Stimulated activated CD4-positive, alpha-beta T cell treated with anti-CD3 and anti-CD28 coated beads, Interleukin-2, amount 100 ng/mL, for 4 hours (primary cell): Measurements from ENCODE around the gene SKAP1.
"Not testable (repeated sequence)": the region's sequence is repeated elsewhere in the genome, so short reads cannot be mapped to it uniquely, and the experiment has no call there.

ENCODE experiments used
- DNase-seq: peaks from one replicate; pipeline ENCODE4 v3.0.0-alpha.2; 2020; ENCODE audit warnings: low read depth

The SKAP1 gene

GRCh38 chr17:48282303-48282702, 147.7 kb downstream of the SKAP1 start:
- no peak for DNase-seq

DNA sequence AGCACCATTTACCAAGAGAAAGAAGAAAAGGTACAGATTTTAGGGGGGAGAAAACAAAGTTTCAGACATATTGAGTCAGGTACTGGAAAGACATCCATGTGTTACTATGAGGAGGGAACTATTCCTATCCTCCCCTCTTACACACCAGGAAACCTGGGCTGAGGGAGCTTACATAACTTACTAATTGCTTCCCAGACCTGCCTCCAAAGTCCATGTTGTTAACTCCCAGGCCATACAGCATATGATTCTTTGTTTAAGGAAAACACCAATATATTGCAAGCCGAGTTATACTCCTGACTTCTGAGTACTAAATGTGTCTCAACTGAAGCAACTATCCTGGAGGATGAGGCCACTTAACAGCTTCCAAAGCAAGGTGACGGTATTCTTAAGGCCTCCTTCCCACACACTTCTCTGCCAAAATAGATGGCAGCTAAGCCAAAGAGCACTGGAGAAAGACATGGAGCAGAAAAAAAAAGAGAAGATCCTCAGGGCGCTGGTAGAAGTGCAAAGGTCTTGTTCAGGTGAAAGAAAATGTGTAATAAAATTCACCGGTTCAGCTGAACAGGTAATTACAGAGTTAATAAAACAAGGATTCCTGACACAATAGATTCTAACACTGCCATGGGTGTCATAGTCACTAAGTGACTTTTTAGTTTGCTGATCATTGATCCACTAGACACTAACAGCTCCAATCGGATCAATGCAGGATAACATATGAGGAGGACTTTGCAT, 151.1 kb downstream of the SKAP1 start:
- no peak for DNase-seq

- no peak for DNase-seq
Observed at GRCh38 chr17:48276776-48277175, 153.2 kb downstream of the SKAP1 start.

DNA sequence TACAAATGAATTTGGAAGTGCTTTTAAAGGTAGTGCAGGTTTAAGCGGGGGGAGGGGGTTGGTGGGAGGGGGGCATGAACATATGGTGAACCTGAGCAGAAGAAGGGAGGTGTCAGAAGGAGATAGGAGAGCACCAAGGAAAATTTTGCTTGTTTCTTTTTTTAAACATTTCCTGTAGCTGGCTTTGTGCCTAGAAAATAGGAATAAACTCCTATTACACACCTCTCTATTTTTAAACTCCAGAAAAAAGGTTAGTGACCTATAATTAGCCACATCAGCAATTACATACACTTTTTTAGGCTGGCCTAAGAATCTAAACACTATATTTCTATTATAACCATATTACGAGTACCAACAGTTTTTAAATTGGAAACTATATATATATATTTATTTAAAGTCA, 159.1 kb downstream of the SKAP1 start:
- DNase-seq, result no peak

DNA sequence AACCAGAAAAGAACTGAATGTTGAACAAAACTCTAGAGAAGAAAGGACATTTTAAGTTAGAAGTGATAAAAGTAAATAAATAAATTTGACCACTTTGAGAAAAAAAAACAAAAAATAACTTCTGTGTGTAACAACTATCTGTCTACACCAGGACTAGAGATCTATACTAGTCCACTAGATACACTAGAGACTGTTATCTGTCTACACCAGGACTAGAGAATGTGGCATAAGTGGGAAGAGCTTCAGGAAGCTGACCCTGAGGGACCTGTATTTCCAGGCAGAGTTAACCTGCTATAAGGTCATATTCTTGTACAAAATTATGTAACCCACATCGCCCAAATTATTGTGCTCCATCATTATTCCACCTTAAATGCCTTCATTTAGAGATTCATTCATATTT, 160.8 kb downstream of the SKAP1 start:
- no peak for DNase-seq

- DNase-seq, result no peak
Observed at GRCh38 chr17:48263731-48264035, 166.3 kb downstream of the SKAP1 start.

- no peak for DNase-seq
Observed at GRCh38 chr17:48262982-48263730, 166.9 kb downstream of the SKAP1 start.

DNA sequence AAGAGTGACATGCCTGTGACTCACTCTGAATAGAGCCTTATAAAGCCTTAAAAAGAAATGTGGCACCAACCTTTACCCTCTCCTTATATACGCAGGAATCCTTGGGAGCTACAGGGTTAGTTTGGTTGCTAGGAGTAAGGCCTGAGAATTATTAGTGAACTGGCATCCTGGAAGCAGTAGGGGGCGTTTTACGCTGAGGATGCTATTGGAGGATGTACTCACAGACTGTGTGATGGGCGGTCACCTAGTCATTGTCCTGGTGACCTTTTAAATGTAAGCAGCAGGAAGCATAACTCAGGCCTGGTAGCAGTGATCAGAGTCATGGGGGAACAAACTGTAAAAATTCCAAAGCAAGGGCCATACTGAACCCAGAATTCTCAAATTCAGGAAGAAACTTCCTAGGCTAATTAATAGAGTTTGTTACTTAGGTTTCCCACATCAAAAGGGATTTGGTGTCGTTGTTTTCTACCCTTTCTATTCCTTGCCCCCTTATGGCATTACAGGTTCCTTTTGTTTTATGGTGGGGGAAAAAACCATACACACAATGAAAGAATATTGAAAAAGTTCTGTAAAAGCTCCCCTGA, 168.6 kb downstream of the SKAP1 start:
- DNase-seq, result no peak

- no peak for DNase-seq
Observed at GRCh38 chr17:48259694-48260291, 170.2 kb downstream of the SKAP1 start.

DNA sequence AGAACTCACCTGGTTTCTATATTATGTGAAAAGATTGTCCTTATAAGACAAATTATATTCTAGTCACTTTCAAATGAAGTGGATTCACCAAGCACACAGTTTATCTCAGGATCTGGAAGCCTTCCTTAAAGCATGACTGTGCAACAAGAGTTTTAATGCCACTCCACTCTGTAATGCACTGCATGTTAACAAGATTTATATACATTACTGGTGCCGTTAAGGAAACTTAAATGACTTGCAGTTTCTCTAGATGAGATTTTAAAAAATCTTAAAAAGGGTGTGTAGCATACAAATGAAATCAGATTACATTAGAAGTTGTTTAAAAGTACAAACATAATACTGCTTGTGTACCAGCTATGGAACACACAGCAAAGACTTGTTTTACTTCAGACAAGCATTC, 171.7 kb downstream of the SKAP1 start:
- DNase-seq, result no peak

DNA sequence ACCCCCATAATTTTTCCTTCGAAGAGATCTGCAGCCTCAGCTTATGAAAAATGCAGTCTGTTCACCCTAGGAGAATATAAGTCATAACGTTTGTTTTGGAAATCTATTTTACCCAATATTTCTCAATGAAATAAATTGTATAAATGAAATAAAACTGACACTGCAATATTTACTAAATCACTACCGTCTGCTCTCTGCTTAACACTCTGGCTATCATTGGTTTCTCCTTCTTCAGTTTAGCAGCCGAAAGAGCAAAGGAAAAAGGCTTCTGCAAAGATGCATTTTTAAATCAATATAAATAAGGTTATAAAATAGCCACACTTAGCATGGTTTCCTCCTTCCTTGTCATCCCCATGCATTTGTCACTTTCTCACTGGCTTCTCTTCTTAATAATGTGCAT, 174.3 kb downstream of the SKAP1 start:
- DNase-seq, result no peak

DNA sequence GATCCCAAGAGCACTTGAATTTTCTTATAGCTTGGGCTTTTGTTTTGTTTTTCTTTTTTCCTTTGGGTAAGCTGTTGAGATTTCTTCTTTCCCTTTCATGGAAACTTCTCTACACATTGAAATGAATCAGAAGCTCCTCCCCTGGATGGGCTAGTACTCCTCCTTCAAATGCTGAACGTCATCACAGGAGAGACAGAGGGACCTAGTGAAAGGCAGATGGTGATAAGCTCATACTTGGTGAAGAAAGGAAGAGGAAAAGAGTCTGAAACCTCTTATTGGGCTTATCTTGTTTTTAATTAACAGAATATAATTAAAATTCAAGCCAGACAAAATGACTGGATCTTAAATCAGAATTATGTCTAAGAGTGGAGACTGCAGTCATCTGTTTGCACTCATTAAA, 175.1 kb downstream of the SKAP1 start:
- no peak for DNase-seq

DNA sequence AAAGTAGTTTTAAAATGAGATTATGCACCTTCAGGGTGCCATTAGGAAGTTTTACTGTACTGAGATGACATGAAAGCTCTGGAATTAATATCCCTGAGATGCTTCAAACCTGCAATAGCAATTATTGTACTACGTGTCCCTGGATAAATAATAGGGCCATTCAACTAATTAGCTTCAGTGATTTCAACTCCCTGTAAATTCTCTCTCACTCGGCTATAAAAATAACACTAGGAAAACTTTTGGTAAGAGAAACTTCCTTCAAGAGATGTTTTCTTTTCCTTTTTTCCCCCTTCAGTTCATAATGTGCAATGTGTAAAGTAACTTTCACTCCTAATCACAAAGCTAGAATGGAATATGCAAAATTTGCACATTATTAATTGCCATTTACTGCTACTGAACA, 176.0 kb downstream of the SKAP1 start:
- DNase-seq, result no peak

DNA sequence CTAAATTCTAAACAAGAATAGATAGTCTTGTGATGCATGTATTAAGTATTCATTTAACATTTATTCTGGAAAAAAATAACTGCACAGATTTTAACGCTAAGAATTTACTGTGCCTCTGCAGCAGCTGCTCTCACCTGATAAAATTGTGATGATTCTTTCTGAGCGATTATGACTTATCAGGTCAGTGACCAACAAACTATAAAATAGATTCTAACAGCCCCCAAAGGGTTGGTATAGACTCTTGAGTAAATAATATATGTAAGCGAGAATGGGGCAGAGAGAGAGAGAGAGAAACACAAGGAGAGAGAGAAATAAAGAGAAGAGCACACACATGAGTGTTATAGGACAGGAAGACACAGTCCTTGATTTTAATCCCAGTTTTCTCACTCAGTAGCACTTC, 178.1 kb downstream of the SKAP1 start:
- no peak for DNase-seq

DNA sequence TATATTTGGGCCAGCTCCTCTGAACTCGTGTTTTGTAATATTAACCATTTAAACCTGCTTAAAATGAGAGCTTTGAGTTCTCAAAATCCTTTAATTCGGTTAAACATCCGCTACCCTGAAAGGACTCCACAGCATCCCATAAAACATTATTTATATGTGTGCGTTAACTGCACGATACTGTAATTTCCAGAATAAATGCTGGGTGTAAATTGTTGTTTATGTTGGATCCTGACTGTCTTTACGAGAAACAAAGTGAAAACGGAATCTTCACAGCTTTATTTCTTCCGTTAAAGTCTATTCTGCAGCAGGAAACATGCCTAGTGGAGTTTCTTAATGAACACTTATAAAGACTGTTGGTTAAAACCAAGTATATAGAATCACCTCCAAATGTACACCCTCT, 179.1 kb downstream of the SKAP1 start:
- DNase-seq, result no peak

- DNase-seq, result not testable (repeated sequence)
Observed at GRCh38 chr17:48250059-48250458, 180.0 kb downstream of the SKAP1 start.

DNA sequence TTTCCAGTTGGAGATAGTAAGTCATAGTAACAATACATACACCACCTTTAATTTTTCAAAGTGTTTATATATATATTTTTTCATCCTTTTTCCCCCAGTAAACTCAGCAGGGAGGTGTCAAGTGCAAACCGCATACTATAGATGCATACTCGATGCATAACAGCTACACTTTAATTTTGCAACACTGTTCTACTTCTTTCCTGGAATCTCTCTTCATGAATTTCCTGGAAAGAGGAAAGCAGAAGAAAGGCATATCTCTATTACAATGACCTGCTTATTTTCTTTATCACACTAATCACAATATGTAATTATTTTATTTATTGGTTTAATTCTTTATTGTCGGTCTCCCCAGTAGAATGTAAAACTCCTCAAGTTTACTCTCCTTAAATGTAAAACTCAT, 182.4 kb downstream of the SKAP1 start:
- no peak for DNase-seq

- no peak for DNase-seq
Observed at GRCh38 chr17:48247038-48247437, 183.0 kb downstream of the SKAP1 start.

- no peak for DNase-seq
Observed at GRCh38 chr17:48246612-48247011, 183.4 kb downstream of the SKAP1 start.

- DNase-seq, result not testable (repeated sequence)
Observed at GRCh38 chr17:48245465-48246033, 184.5 kb downstream of the SKAP1 start.

GRCh38 chr17:48244814-48245213, 185.2 kb downstream of the SKAP1 start:
- DNase-seq, result no peak

DNA sequence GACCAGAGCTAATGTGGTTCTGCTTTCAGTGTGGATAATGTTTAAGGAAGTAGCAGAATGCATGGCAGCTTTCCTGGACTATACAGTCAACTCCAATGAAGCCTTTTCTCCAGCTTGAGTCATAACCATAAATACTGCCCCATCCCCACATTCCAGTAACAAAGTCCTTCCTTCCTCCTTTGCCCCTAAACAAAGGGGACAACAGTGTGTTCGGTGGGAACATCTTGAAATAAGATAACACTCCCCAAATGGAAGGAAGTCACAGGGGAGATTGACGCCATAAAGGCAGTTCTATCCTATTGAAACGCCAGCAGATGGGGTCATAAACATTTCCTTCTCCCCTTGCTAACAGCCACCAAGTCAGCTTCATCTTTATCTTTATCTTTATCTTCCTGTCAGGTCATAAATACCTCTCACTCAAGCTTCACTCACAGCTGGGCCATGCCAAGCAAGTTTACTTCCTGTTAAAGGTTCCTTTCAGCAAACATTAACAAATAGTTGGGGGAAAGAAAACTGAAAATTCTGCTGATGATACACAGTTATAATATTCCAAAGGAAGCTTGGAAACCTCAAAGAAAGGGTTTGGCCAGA, 185.8 kb downstream of the SKAP1 start:
- no peak for DNase-seq
